CD1c-positive myeloid dendritic cell (primary cell): ENCODE results near the gene WDR46.

Source experiments
- DNase-seq: peaks from one replicate; pipeline ENCODE4 v3.0.0-alpha.2; 2016; ENCODE audit errors: extremely low spot score

WDR46 gene

GRCh38 chr6:33288921-33289783 lies at the start of gene WDR46, which contains the start of gene PFDN6:
Gene WDR46 (minus strand): TSS chr6:33289239. CDS start chr6:33289170, 69 bp downstream.
Gene PFDN6 (plus strand): TSS chr6:33289601. CDS start chr6:33289857, 256 bp downstream.
- peak; percentile 93 for DNase-seq

- no peak for DNase-seq
These were observed 47.5 kb upstream of the WDR46 start for GRCh38 chr6:33336495-33336894.

GRCh38 chr6:33335916-33336315 lies 46.9 kb upstream of the WDR46 start:
- no peak for DNase-seq

- no peak for DNase-seq
These were observed 44.6 kb upstream of the WDR46 start for GRCh38 chr6:33333666-33334065.

GRCh38 chr6:33330736-33331135 lies 41.7 kb upstream of the WDR46 start:
- DNase-seq: no peak

- DNase-seq: no peak
These were observed 40.0 kb upstream of the WDR46 start for GRCh38 chr6:33329058-33329457.

- DNase-seq: peak; percentile 36
These were observed 35.1 kb upstream of the WDR46 start for GRCh38 chr6:33324125-33324524.

GRCh38 chr6:33323623-33323948 lies 34.5 kb upstream of the WDR46 start:
- DNase-seq: no peak

- no peak for DNase-seq
These were observed 32.2 kb upstream of the WDR46 start for GRCh38 chr6:33321227-33321626.

GRCh38 chr6:33320315-33321181 lies 31.5 kb upstream of the WDR46 start:
- DNase-seq: peak; percentile 62

GRCh38 chr6:33319939-33320314 lies 30.9 kb upstream of the WDR46 start:
- no peak for DNase-seq

- no peak for DNase-seq
These were observed 29.5 kb upstream of the WDR46 start for GRCh38 chr6:33318426-33319073.

- DNase-seq: peak; percentile 98
These were observed 28.8 kb upstream of the WDR46 start, which contains the start of gene ZBTB22 for GRCh38 chr6:33317669-33318425. Gene ZBTB22 (minus strand): TSS chr6:33317744. CDS start chr6:33316916, 828 bp downstream.

- DNase-seq: no peak
These were observed 28.3 kb upstream of the WDR46 start for GRCh38 chr6:33317419-33317668.

GRCh38 chr6:33316603-33317418 lies 27.8 kb upstream of the WDR46 start:
- DNase-seq: no peak

GRCh38 chr6:33315793-33316602 lies 27.0 kb upstream of the WDR46 start:
- no peak for DNase-seq

GRCh38 chr6:33314943-33315792 lies 26.1 kb upstream of the WDR46 start:
- DNase-seq: no peak

GRCh38 chr6:33314515-33314942 lies 25.5 kb upstream of the WDR46 start:
- DNase-seq: peak; percentile 91
